BE2C (cell line): ENCODE data around the gene PRRG4.
A peak's percentile ranks its signal among the peaks of the same experiment; 100 is the strongest.
"Not testable (repeated sequence)": the region's sequence is repeated elsewhere in the genome, so short reads cannot be mapped to it uniquely, and the experiment has no call there.

Experiments
- DNase-seq: peaks from one replicate; pipeline ENCODE4 v3.0.0-alpha.2; 2020
- H3K27me3 ChIP-seq: fragments of 250-450 bp; sonication (Bioruptor Pico); 2 replicates; pipeline ENCODE4 v1.5.1; 2020; ENCODE audit warnings: mild to moderate bottlenecking
- H3K36me3 ChIP-seq: fragments of 250-450 bp; sonication (Bioruptor Pico); 2 replicates; pipeline ENCODE4 v1.5.1; 2020; ENCODE audit warnings: mild to moderate bottlenecking
- H3K4me1 ChIP-seq: fragments of 250-450 bp; sonication (Bioruptor Pico); 2 replicates; pipeline ENCODE4 v1.5.1; 2020
- H3K4me3 ChIP-seq: 2 replicates; pipeline ENCODE4 v1.5.1; 2011; ENCODE audit warnings: low read depth, low read length
- H3K9me3 ChIP-seq: fragments of 250-450 bp; sonication (Bioruptor Pico); 2 replicates; pipeline ENCODE4 v1.5.1; 2020
- TF ChIP-seq, protein P1 (sequence below): IDR thresholded peaks from 2 replicates; pipeline ENCODE4 v1.5.1; 2012; ENCODE audit warnings: mild to moderate bottlenecking, low read depth, low read length

Gene PRRG4

DNA sequence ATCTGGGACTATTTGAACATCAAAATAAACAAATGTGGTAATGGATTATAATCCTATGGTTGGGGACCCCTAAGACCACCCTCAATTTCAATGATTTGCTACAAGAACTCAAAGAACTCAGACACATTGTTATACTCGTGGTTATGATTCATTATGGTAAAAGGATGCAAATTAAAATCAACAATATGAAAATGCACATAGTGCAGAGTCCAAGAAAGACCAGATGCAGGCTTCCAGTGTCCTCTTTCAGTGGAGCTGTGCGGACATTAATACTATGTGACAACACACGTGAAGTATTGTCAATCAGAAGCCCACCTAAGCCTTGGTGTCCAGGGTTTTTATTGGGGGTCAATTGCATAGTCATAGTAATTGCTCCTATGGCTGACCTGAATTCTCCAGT, 53.7 kb downstream of the PRRG4 start:
- Histone ChIP-seq H3K4me1 (no peaks in the 10 kb centered on the region), H3K4me3 (no peak overlapping the region), H3K9me3 (no peaks in the 10 kb centered on the region), H3K36me3 (no peaks in the 10 kb centered on the region), H3K27me3 (no peaks in the 10 kb centered on the region)
- TF ChIP-seq, protein P1, sequence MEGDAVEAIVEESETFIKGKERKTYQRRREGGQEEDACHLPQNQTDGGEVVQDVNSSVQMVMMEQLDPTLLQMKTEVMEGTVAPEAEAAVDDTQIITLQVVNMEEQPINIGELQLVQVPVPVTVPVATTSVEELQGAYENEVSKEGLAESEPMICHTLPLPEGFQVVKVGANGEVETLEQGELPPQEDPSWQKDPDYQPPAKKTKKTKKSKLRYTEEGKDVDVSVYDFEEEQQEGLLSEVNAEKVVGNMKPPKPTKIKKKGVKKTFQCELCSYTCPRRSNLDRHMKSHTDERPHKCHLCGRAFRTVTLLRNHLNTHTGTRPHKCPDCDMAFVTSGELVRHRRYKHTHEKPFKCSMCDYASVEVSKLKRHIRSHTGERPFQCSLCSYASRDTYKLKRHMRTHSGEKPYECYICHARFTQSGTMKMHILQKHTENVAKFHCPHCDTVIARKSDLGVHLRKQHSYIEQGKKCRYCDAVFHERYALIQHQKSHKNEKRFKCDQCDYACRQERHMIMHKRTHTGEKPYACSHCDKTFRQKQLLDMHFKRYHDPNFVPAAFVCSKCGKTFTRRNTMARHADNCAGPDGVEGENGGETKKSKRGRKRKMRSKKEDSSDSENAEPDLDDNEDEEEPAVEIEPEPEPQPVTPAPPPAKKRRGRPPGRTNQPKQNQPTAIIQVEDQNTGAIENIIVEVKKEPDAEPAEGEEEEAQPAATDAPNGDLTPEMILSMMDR: no peak
- DNase-seq: no peak

DNA sequence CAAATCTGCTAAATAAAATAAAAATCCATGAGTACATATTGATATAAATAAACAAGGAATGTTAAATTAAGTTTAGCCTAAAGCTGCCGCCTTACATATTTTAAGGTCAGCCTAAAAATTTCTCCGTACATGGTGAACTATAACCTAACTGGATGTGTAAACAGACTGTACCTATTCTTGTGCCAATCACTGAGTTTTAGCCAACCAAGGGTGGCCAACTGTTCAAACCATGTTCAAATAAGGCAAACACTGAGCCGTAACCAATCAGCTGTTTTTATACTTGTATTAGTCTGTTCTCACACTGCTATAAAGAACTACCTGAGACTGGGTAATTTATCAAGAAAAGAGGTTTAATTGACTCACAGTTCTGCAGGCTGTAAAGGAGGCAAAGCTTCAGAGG, 54.3 kb downstream of the PRRG4 start:
- Histone ChIP-seq H3K9me3 (no peaks in the 10 kb centered on the region), H3K27me3 (no peaks in the 10 kb centered on the region), H3K4me3 (no peak overlapping the region), H3K4me1 (no peaks in the 10 kb centered on the region), H3K36me3 (no peaks in the 10 kb centered on the region)
- DNase-seq: no peak
- TF ChIP-seq, protein P1: no peak

DNA sequence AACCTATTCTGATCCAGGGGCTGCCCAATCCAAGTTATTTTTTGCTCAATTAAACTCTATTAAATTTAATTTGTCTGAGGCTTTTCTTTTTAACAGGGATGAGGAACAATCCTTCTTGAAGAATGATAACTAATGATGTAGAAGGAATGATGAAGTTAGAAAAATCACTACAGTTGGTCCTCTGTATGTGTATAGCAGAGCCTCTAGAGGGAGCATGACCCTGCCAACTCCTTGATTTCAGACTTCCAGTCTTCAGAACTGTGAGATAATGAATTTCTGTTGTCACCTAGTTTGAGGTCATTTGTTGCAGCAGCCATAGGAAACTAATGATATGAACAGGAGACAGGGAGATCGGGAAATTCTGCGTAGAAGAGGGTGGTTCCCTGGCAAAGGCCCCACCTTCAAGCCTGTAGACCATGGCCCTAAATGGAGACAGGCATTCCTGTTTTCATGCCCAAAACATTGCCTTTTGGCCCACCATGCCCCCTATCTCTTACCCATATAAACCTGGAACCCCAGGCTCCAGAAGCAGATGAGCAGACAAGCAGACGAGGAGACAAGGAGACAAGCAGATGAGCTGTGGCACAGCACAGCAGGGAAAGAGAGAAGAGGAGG, 55.1 kb downstream of the PRRG4 start:
- Histone ChIP-seq H3K4me3 (no peak overlapping the region), H3K9me3 (no peaks in the 10 kb centered on the region), H3K36me3 (no peaks in the 10 kb centered on the region), H3K4me1 (no peaks in the 10 kb centered on the region), H3K27me3 (no peaks in the 10 kb centered on the region)
- TF ChIP-seq, protein P1: peak; percentile 31
- DNase-seq: no peak

DNA sequence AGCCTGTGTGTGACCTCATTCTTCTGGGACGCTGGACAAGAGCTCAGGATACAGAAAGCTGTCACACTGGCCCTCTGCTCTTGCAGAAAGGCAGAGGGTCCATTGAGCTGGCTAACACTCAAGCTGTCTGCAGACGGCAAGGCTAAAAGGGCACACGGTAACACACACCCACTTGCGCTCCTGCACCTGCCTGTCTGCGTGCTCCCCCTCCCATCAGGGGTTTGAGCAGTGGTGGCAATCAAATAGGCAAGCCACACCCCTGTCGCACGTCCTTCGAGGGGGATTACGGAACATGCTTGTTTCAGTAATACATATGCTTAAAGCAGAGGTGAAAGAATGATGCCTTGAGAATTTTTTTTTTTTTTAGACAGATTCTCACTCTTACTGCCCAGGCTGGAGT, 55.8 kb downstream of the PRRG4 start:
- DNase-seq: no peak
- Histone ChIP-seq H3K9me3 (no peaks in the 10 kb centered on the region), H3K4me1 (no peaks in the 10 kb centered on the region), H3K36me3 (no peaks in the 10 kb centered on the region), H3K4me3 (no peak overlapping the region), H3K27me3 (no peaks in the 10 kb centered on the region)
- TF ChIP-seq, protein P1: no peak

DNA sequence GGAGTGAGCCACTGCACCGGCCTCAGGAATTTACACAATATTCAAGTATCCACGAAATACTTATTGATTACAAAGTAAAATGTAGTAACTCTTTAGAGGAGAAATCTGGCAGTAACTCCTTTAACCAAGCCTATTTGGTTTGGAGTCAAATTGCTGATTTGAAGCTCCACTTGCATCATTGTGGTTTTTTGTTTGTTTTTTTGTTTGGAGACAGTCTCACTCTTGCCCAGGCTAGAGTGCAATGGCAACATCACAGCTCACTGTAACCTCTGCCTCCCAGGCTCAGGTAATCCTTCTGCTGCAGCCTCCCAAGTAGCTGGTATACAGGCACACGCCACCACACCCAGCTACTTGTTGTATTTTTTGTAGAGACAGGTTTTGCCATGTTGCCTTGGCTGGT, 56.5 kb downstream of the PRRG4 start:
- H3K4me3 ChIP-seq: no peak overlapping the region
- DNase-seq: no peak
- no peaks in the 10 kb centered on the region for H3K4me1 ChIP-seq
- H3K9me3 ChIP-seq: no peaks in the 10 kb centered on the region
- H3K36me3 ChIP-seq: no peaks in the 10 kb centered on the region
- TF ChIP-seq, protein P1: no peak
- H3K27me3 ChIP-seq: no peaks in the 10 kb centered on the region

DNA sequence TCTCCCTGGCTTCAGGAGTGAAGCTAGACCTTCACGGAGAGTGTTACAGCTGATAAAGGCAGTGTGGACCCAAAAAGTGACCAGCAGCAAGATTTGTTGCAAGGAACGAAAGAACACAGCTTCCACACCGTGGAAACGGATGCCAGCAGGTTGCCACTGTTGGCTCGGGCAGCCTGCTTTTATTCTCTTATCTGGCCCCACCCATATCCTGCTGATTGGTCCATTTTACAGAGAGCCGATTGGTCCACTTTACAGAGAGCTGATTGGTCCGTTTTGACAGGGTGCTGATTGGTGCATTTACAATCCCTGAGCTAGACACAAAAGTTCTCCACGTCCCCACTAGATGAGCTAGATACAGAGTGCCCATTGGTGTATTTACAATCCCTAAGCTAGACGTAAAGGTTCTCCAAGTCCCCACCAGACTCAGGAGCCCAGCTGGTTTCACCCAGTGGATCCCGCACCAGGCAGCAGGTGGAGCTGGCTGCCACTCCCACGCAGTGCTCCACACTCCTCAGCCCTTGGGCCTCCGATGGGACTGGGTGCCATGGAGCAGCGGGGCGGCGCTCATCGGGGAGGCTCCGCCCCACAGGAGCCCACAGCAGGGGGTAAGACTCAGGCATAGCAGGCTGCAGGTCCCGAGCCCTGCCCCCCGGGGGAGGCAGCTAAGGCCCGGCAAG, 58.1 kb downstream of the PRRG4 start:
- H3K36me3 ChIP-seq, DNase-seq, H3K9me3 ChIP-seq, H3K4me1 ChIP-seq, H3K4me3 ChIP-seq, H3K27me3 ChIP-seq: not testable (repeated sequence)

DNA sequence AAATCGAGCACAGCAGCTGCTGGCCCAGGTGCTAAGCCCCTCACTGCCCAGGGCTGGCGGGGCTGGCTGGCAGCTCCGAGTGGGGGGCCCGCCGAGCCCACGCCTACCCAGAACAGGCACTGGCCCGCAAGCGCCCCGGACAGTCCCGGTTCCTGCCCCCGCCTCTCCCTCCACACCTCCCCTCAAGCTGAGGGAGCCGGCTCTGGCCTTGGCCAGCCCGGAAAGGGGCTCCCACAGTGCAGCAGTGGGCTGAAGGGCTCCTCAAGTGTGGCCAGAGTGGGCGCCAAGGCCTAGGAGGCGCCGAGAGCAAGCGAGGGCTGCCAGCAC, 58.6 kb downstream of the PRRG4 start:
- H3K36me3 ChIP-seq, H3K4me3 ChIP-seq, H3K9me3 ChIP-seq, H3K4me1 ChIP-seq, DNase-seq, H3K27me3 ChIP-seq: not testable (repeated sequence)
